Endothelial cell of umbilical vein (primary cell): ENCODE data around the gene CREB3L2. TPM values are rescaled to one million over a fixed set of nuclear protein-coding genes. Genes with fewer than 3 reads are reported as not detected.

ENCODE experiments used
- BruUV-seq: library from RNA; stranded (reverse); fragments of 400-500 nt; replicated peaks from 2 replicates; lab custom pipeline; 2021; lab: Mats Ljungman, UMichigan
- CTCF ChIA-PET: fragments of 300-600, 350-600 bp; sonication (Branson Sonifier 250); formaldehyde crosslinking; loops from one replicate; lab custom pipeline; 2021; ENCODE audit warnings: antibody characterized with exemption, inconsistent platforms; lab: Charles Lee
- POLR2A ChIA-PET: fragments of 300-600, 350-600 bp; sonication (Branson Sonifier 250); formaldehyde crosslinking; loops from one replicate; lab custom pipeline; 2021; ENCODE audit warnings: antibody characterized with exemption, inconsistent platforms; lab: Charles Lee
- DNase-seq: peaks from one replicate; pipeline ENCODE4 v3.0.0-alpha.2; 2011; ENCODE audit warnings: low read depth, low spot score
- FAIRE-seq: peaks from 2 replicates; lab custom pipeline; 2011; peaks lifted over from hg19 to GRCh38; lab: Jason Lieb, UNC
- H2AFZ ChIP-seq: 2 replicates; pipeline ENCODE4 v1.6.0; 2012; ENCODE audit warnings: low read depth, low read length, control low read depth, inconsistent platforms
- H3K27ac ChIP-seq: 2 replicates; pipeline ENCODE4 v1.5.1; 2011; ENCODE audit warnings: low read depth, mild to moderate bottlenecking, control low read depth, low read length, moderate library complexity; ENCODE audit not compliant: insufficient read depth
- H3K27me3 ChIP-seq, 2 experiments: 2 replicates each; pipeline versions ENCODE4 v1.6.0 to v1.6.1; 2011; ENCODE audit warnings: low read length in 2 of 2, mixed read lengths in 1 of 2; ENCODE audit not compliant: control insufficient read depth in 2 of 2, insufficient read depth in 2 of 2
- H3K36me3 ChIP-seq, 2 experiments: 2 replicates in 1 of 2; 3 replicates in 1 of 2; pipeline ENCODE4 v1.5.1; 2011; ENCODE audit warnings: low read length in 2 of 2, mild to moderate bottlenecking in 1 of 2, moderate library complexity in 1 of 2; ENCODE audit not compliant: control insufficient read depth in 2 of 2, insufficient read depth in 2 of 2; ENCODE audit errors: extremely low read depth in 1 of 2
- H3K4me1 ChIP-seq: 3 replicates; pipeline ENCODE4 v1.5.1; 2011; ENCODE audit warnings: mild to moderate bottlenecking, low read length; ENCODE audit not compliant: control insufficient read depth, insufficient read depth; ENCODE audit errors: extremely low read depth
- H3K4me2 ChIP-seq: 2 replicates; pipeline ENCODE4 v1.6.1; 2011; ENCODE audit warnings: low read length, control low read depth, mixed read lengths; ENCODE audit not compliant: insufficient read depth
- H3K4me3 ChIP-seq, 3 experiments: fragments of 200-600 bp in 1 of 3; sonication (generic), shearing (Covaris generic) in 1 of 3; replicated peaks in 1 of 3; 2 replicates each; pipeline ENCODE4 v1.5.1; 2011 to 2016; ENCODE audit warnings: control low read depth in 3 of 3, low read length in 3 of 3, mild to moderate bottlenecking in 2 of 3, inconsistent platforms in 1 of 3, low read depth in 1 of 3, moderate library complexity in 1 of 3; ENCODE audit not compliant: insufficient read depth in 1 of 3
- H3K79me2 ChIP-seq: 2 replicates; pipeline ENCODE4 v1.6.0; 2012; ENCODE audit warnings: low read length, inconsistent platforms; ENCODE audit not compliant: control insufficient read depth, insufficient read depth
- H3K9ac ChIP-seq: replicated peaks from 2 replicates; pipeline ENCODE3; 2011; ENCODE audit warnings: low read length, control low read depth; ENCODE audit not compliant: insufficient read depth; ENCODE audit errors: extremely low read depth
- H3K9me1 ChIP-seq: replicated peaks from 3 replicates; pipeline ENCODE4 v1.6.0; 2011; ENCODE audit warnings: mild to moderate bottlenecking, low read length; ENCODE audit not compliant: control insufficient read depth, insufficient read depth; ENCODE audit errors: extremely low read depth
- H3K9me3 ChIP-seq: replicated peaks from 2 replicates; pipeline ENCODE4 v1.5.1; 2012; ENCODE audit warnings: low read length, inconsistent platforms; ENCODE audit not compliant: control insufficient read depth, insufficient read depth
- H4K20me1 ChIP-seq: replicated peaks from 2 replicates; pipeline ENCODE3; 2011; ENCODE audit warnings: mild to moderate bottlenecking, low read length; ENCODE audit not compliant: control insufficient read depth, insufficient read depth; ENCODE audit errors: extremely low read depth
- EZH2 ChIP-seq: IDR thresholded peaks from 2 replicates; pipeline ENCODE4 v1.6.1; 2012; ENCODE audit warnings: borderline replicate concordance, low read depth, mild to moderate bottlenecking, moderate library complexity, low read length, inconsistent platforms; ENCODE audit not compliant: severe bottlenecking
- FOS ChIP-seq: IDR thresholded peaks from 2 replicates; pipeline ENCODE4 v1.6.1; 2011; ENCODE audit warnings: mild to moderate bottlenecking, low read length, moderate library complexity, borderline replicate concordance; ENCODE audit not compliant: insufficient read depth
- GATA2 ChIP-seq: IDR thresholded peaks from 2 replicates; pipeline ENCODE4 v1.7.0; 2011; ENCODE audit warnings: low read depth, mild to moderate bottlenecking, moderate library complexity, mixed read lengths, low read length; ENCODE audit not compliant: insufficient read length, insufficient read depth
- JUN ChIP-seq: IDR thresholded peaks from 2 replicates; pipeline ENCODE4 v1.6.1; 2011; ENCODE audit warnings: borderline replicate concordance, low read depth; ENCODE audit not compliant: insufficient read length, insufficient read depth
- MYC ChIP-seq: IDR thresholded peaks from one replicate; pipeline ENCODE4 v1.6.1; 2011; ENCODE audit warnings: mild to moderate bottlenecking, low read depth, low read length
- POLR2A ChIP-seq: IDR thresholded peaks from 2 replicates; pipeline ENCODE4 v1.6.1; 2012; ENCODE audit warnings: low read depth, mild to moderate bottlenecking, control low read depth, low read length
- POLR2AphosphoS5 ChIP-seq: IDR thresholded peaks from 2 replicates; pipeline ENCODE4 v1.6.1; 2012; ENCODE audit warnings: low read depth, mild to moderate bottlenecking, control low read depth, low read length, moderate library complexity; ENCODE audit not compliant: insufficient read depth
- dilution Hi-C: fragments of 300-500 bp; cut with MboI; formaldehyde crosslinking; loops from one replicate; pipeline ENCODE4 v1.15.0; 2019; ENCODE audit warnings: low sequenced_read_pairs; ENCODE audit not compliant: extremely low pct_ligation_motif_present
- intact Hi-C: fragments of 100-400 bp; cut with micrococcal nuclease; formaldehyde crosslinking; loops from one replicate; pipeline ENCODE4 v1.10.0; 2022
- polyA plus RNA-seq, 4 experiments: library from polyadenylated mRNA; depleted of rRNA in 3 of 4; stranded (reverse) in 3 of 4; unstranded in 1 of 4; fragments of >200 nt; gene quantifications; 2 replicates each; pipeline versions ENCODE4 v1.2.1 to v1.2.3, GENCODE V29; 2011 to 2012; ENCODE audit warnings: missing spikeins in 1 of 4
- total RNA-seq: library from RNA; stranded (reverse); gene quantifications from 2 replicates; pipeline ENCODE4 v1.2.3, GENCODE V29; 2021
- TF ChIP-seq, protein P1 (sequence below), 2 donors: IDR thresholded peaks; 1 replicate in 1 of 2; 2 replicates in 1 of 2; pipeline ENCODE4 v1.5.1; 2011; ENCODE audit warnings: low read length in 2 of 2, mild to moderate bottlenecking in 2 of 2, moderate library complexity in 2 of 2, control low read depth in 1 of 2, inconsistent platforms in 1 of 2, low read depth in 1 of 2; ENCODE audit not compliant: insufficient read depth in 1 of 2; ENCODE audit errors: extremely low read depth in 1 of 2
- TF ChIP-seq, protein P2 (sequence below): IDR thresholded peaks from 2 replicates; pipeline ENCODE4 v1.6.1; 2011; ENCODE audit not compliant: insufficient read depth, insufficient read length

Gene CREB3L2
- total and polyA plus RNA-seq, 2 donors (not counting 3 experiments of a cell fraction or from before 2014, with no cell fraction given) = 32.1 to 93.4 TPM

DNA sequence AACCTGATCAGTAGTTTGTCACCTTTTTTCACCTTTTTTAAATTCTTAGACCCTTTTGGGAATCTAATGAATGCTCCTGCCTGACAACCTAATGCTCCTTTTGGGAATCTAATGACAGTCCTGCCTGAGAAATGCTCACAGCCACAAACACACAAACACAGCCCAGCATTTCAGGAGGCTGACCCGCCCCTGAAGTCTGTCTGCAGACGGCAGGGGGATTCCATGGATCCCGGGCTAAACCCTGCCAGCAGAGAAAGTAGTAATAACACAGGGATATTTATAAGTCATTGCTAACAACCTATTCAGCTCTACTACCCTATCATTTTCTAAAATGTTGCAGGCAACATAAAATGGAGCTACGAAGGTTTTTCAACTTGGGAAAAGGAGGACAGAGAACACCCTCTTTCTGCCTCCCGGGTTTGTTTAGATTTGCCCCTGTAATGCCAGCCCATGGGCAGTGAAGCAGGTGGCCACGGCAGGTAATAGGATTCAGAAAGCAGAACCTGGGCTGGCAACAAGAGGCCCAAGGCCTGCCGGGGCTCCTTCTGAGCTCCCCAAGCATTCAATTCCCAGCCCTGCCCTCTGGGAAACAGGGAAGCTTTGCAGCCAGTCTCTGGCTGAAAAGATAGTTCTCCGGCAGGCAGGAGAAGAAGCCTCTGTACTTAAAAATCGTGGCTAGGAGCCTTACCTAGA lies 65.2 kb downstream of the CREB3L2 start:
- no peak overlapping the region for H3K4me2 ChIP-seq
- dilution Hi-C loops (no loop called here), intact Hi-C loops (loop anchor here (2.0 kb wide), 1 partner anchor 66 kb away; the partner anchor contains the start of gene CREB3L2)
- H3K4me3 ChIP-seq = no peak overlapping the region
- H3K79me2 ChIP-seq = peaks cover 65% of the 10 kb centered on the region
- H3K9me3 ChIP-seq = no peaks in the 10 kb centered on the region
- TF ChIP-seq, protein P1, sequence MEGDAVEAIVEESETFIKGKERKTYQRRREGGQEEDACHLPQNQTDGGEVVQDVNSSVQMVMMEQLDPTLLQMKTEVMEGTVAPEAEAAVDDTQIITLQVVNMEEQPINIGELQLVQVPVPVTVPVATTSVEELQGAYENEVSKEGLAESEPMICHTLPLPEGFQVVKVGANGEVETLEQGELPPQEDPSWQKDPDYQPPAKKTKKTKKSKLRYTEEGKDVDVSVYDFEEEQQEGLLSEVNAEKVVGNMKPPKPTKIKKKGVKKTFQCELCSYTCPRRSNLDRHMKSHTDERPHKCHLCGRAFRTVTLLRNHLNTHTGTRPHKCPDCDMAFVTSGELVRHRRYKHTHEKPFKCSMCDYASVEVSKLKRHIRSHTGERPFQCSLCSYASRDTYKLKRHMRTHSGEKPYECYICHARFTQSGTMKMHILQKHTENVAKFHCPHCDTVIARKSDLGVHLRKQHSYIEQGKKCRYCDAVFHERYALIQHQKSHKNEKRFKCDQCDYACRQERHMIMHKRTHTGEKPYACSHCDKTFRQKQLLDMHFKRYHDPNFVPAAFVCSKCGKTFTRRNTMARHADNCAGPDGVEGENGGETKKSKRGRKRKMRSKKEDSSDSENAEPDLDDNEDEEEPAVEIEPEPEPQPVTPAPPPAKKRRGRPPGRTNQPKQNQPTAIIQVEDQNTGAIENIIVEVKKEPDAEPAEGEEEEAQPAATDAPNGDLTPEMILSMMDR (IDR thresholded peaks at IDR 0.05; ENCODE audit: extremely low read depth in 1 of 2, insufficient read depth in 1 of 2, low read depth in 1 of 2, low read length in 2 of 2) = no peak
- TF ChIP-seq GATA2 = no peak
- TF ChIP-seq JUN = no peak
- TF ChIP-seq EZH2 = no peak
- no peak for TF ChIP-seq POLR2A
- TF ChIP-seq FOS = no peak
- no peak for TF ChIP-seq MYC
- TF ChIP-seq POLR2AphosphoS5 = no peak
- TF ChIP-seq, protein P2, sequence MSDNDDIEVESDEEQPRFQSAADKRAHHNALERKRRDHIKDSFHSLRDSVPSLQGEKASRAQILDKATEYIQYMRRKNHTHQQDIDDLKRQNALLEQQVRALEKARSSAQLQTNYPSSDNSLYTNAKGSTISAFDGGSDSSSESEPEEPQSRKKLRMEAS = no peak
- no peak overlapping the region for H3K27ac ChIP-seq
- no peaks in the 10 kb centered on the region for H3K36me3 ChIP-seq
- FAIRE-seq (no peak), DNase-seq (no peak)
- H3K9me1 ChIP-seq = no peaks in the 10 kb centered on the region
- no peaks in the 10 kb centered on the region for H3K27me3 ChIP-seq
- H3K4me1 ChIP-seq = peaks cover 32% of the 10 kb centered on the region
- ChIA-PET CTCF (interaction anchor here (1.3 to 1.8 kb wide), 6 partner anchors 13 to 72 kb away, joined by 3 to 10 read pairs (median 4); partner anchors contain the start of gene CREB3L2), POLR2A (no interaction called here)
- BruUV-seq = no TSS peak
- H4K20me1 ChIP-seq = no peaks in the 10 kb centered on the region
- H3K9ac ChIP-seq = no peak overlapping the region
- no peak overlapping the region for H2AFZ ChIP-seq
